Stimulated activated CD8-positive, alpha-beta memory T cell treated with anti-CD3 and anti-CD28 coated beads, Interleukin-2, amount 100 ng/mL, for 1 hour (primary cell): Measurements from ENCODE around the gene ID2.
"Not testable (repeated sequence)": the region's sequence is repeated elsewhere in the genome, so short reads cannot be mapped to it uniquely, and the experiment has no call there.

Experiments used
- DNase-seq, 2 donors: peaks; one replicate each; pipeline ENCODE4 v3.0.0-alpha.2; 2020; ENCODE audit warnings: low read depth in 2 of 2

ID2 gene

GRCh38 chr2:8684878-8685696 is 3.2 kb downstream of the ID2 start:
- no peak for DNase-seq

GRCh38 chr2:8685697-8686358 is 4.0 kb downstream of the ID2 start:
- DNase-seq = peak; percentile 70 to 78

DNA sequence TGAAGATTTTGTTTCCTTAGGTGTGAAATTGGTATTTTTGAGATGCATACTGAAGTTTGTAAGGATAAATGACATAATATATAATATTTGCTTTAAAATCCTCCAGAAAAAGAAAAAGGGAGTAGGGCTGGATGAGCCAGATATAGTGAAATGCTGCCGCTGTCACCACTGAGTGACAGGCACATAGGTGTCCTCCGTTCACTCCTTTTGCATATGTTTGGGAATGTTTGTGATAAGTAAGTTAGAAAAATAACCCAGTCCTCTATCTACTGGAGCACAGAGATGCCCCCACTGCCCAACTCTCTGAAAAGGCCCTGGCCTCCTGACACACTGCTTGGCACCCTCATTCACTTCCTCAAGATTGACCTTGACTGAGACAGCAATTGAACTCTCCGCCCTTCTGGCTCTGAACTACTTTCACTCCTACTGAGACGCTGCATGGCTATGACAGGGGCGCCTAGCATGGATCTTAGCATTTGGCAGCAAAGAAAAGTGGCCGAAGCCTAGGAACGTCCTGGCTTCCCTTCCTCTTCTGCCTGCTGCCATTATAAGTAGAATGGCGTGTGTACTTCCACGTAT is 10.1 kb downstream of the ID2 start:
- DNase-seq = no peak

GRCh38 chr2:8692783-8693156 is 10.9 kb downstream of the ID2 start:
- DNase-seq = no peak

- no peak for DNase-seq
Observed at GRCh38 chr2:8693157-8693821, 11.4 kb downstream of the ID2 start.

DNA sequence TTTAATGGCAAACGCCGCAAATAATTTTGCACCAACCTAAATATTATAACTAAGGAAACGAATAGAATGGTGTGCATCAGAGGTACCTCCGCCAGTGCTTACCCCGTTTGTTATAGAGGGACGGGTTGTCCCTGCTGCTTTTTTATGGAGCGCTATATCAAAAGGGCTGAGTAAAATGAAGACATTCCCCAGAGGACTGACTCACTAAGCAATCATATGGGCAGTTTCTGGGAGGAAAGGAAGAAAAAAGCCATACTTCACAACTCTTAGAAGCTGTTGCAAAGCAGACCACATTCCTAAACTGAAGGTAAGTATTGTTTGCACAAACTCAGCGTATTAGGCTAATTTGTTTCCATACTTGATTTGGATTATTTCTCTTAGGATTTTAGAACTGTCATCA is 12.9 kb downstream of the ID2 start:
- DNase-seq = no peak

DNA sequence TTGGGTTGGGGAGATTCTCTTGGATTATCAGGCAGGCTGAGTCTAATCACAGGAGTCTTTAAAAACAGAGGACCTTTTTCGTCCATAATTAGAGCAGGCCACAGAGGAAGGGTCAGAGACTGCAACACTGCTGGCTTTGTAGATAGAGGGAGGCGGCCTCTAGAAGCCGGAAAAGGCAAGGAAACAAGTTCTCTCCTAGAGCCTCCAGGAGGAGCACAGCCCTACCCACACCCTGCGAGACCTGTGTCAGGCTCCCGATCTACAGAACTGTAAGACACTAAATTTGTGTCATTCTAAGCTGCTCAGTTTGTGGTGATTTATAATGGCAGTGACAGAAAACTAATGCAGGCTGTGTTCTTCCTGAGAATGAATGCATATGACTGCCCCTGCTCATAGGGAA is 15.3 kb downstream of the ID2 start:
- no peak for DNase-seq

- DNase-seq = no peak
Observed at GRCh38 chr2:8699839-8700238, 18.0 kb downstream of the ID2 start.

DNA sequence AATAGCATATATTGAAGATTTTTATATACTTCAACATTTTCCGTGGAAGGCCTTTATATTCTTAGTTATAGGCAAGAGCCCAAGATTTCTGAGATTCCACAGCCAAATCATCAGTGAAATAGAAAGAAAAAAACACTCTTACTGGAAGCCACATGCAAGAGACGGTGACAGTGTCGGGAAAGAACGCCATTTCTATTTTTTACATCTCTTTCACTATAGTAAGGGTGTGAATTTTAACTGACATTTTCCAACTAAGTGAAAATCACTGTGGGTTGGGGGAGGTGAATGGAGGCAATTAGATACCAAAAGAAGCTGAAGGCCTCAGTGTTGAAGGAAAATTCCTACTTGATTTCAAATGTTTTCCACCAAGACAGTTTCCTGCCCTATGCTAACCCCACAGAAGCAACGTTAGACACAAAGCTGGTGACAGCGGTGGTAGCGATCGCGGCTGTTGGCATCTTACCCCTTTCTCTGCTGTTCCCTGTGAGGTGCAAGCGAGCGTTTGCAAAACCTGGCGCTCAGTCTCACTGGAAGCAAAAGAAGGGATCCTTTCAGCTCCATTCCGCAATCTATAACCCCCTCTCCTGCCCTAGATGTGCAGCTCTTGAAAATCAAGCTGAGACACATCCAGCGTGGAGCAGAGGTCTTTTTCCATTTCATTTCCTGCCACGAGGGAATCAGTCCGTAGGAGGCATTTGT is 20.0 kb downstream of the ID2 start:
- DNase-seq = no peak

- no peak for DNase-seq
Observed at GRCh38 chr2:8704906-8705305, 23.1 kb downstream of the ID2 start.

GRCh38 chr2:8709611-8710010 is 27.8 kb downstream of the ID2 start:
- DNase-seq = no peak

- DNase-seq = no peak
Observed at GRCh38 chr2:8710951-8711350, 29.1 kb downstream of the ID2 start.

DNA sequence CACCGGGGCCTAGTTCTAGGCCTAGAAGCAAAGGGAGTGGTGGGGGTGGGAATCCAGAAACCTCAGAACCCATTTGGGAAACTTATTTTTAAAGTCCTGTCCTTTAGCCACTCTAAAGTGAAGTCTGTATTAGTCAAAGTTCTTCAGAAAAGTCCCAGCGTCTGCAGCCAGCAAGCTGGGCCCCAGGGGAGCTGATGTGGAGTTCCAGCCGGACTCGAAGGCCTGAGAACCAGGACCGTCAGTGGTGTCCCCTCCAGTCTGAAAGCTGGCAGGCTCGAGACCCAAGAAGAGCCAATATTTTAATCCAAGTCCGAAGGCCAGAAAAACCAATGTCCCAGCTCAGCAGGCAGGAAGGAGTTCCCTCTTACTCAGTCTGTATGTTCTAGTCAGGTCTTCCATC is 32.4 kb downstream of the ID2 start:
- DNase-seq = no peak

- DNase-seq = no peak
Observed at GRCh38 chr2:8714971-8715370, 33.1 kb downstream of the ID2 start.

- no peak for DNase-seq
Observed at GRCh38 chr2:8719528-8719927, 37.7 kb downstream of the ID2 start.

- DNase-seq = no peak
Observed at GRCh38 chr2:8720741-8721140, 38.9 kb downstream of the ID2 start.

DNA sequence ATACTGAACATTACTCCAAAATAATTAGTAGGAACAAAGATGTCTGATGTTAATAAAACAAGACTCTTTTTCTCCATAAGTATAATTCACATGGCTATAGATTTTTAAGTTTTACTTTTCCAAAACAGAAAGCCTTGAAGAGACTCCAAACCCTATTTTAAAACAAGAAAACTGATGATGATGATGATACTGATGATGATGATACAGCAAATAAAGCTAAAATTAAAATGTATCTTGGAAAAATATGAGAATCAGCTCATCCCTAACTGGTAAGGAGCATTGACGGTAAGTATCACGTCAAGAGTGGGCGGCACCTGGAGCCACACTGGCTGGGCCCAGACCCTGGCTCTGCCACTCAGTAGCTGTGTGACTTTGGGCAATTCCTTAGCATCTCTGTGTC is 39.6 kb downstream of the ID2 start:
- DNase-seq = no peak

GRCh38 chr2:8722986-8723385 is 41.1 kb downstream of the ID2 start:
- DNase-seq = no peak

DNA sequence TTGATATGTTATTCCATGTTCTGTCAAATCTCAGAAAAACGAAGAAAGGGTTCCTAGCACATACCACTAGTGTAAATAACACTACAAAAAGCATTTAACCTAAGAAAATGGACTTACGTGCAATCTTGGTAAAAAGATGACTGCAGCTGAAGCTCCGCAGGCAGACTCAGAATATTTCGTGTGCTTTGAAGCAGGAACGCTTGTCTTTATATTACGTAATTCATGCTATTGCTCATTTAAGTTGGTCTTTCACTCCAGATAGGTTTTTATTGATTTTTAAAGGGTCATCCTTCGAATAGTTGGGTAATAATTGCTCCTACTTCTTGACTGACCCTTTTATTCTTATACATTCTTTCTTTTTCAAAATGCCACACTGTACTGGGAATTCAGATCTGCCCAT is 44.0 kb downstream of the ID2 start:
- DNase-seq = no peak

GRCh38 chr2:8728305-8729015 is 46.6 kb downstream of the ID2 start:
- no peak for DNase-seq

DNA sequence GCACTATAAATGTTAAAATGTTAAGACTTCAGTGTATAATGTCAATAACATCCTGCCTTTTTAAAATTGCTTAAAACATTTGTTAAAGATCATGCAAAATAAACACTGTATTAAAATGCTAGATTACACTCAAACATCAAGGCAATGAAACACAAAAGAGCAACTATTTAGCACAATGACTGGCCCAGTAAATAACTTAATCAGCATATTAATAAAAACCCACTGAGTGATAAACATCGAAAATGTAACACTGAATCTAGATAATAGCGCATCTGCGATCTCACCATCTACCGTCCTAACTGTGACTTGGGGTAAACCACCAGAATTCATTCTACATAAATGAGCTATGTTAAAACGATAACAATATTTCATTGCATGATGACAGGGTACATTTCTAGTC is 47.2 kb downstream of the ID2 start:
- DNase-seq = not testable (repeated sequence)
